OCI-LY1 (cell line): ENCODE data around the gene GALNT18.
A peak's percentile ranks its signal among the peaks of the same experiment; 100 is the strongest.

ENCODE experiments used
- H2AFZ ChIP-seq: fragments of 200-600 bp; sonication (generic), shearing (Covaris generic); 2 replicates; pipeline ENCODE4 v1.6.0; 2014; ENCODE audit warnings: antibody characterized with exemption, mild to moderate bottlenecking, low read length
- H3F3A ChIP-seq: fragments of 200-600 bp; sonication (generic), shearing (Covaris generic); 2 replicates; pipeline ENCODE4 v1.6.0; 2014; ENCODE audit warnings: mild to moderate bottlenecking, antibody characterized with exemption, low read length, moderate library complexity; ENCODE audit not compliant: insufficient read depth
- H3K27ac ChIP-seq: fragments of 200-600 bp; sonication (generic); 2 replicates; pipeline ENCODE4 v1.5.1; 2014; ENCODE audit warnings: low read length, mixed run types, mild to moderate bottlenecking, low read depth; ENCODE audit not compliant: poor library complexity, severe bottlenecking
- H3K27me3 ChIP-seq: fragments of 200-600 bp; sonication (generic); 2 replicates; pipeline ENCODE4 v1.6.0; 2014; ENCODE audit warnings: antibody characterized with exemption, mild to moderate bottlenecking, low read length, moderate library complexity; ENCODE audit not compliant: insufficient read depth
- H3K36me3 ChIP-seq: fragments of 200-600 bp; sonication (generic); 2 replicates; pipeline ENCODE4 v1.6.1; 2014; ENCODE audit warnings: mild to moderate bottlenecking, antibody characterized with exemption, low read length, moderate library complexity, mixed read lengths; ENCODE audit not compliant: insufficient read depth
- H3K4me1 ChIP-seq: fragments of 200-600 bp; sonication (generic); 2 replicates; pipeline ENCODE4 v1.5.1; 2014; ENCODE audit warnings: mild to moderate bottlenecking, low read length, moderate library complexity; ENCODE audit not compliant: insufficient read depth, severe bottlenecking
- H3K4me2 ChIP-seq: fragments of 200-600 bp; sonication (generic), shearing (Covaris generic); 2 replicates; pipeline ENCODE4 v1.6.1; 2014; ENCODE audit warnings: low read length
- H3K4me3 ChIP-seq: fragments of 200-600 bp; sonication (generic); 2 replicates; pipeline ENCODE4 v1.5.1; 2014; ENCODE audit warnings: low read length, low read depth, mild to moderate bottlenecking, mixed read lengths; ENCODE audit not compliant: poor library complexity, severe bottlenecking
- H3K79me2 ChIP-seq: fragments of 200-600 bp; shearing (Covaris generic); 2 replicates; pipeline ENCODE4 v1.6.1; 2016; ENCODE audit warnings: mixed run types, low read length, mixed read lengths; ENCODE audit not compliant: insufficient read depth
- H3K9ac ChIP-seq: fragments of 200-600 bp; sonication (generic), shearing (Covaris generic); 2 replicates; pipeline ENCODE4 v1.6.1; 2014; ENCODE audit warnings: mild to moderate bottlenecking, low read length, mixed read lengths
- H3K9me2 ChIP-seq: fragments of 200-600 bp; sonication (generic), shearing (Covaris generic); 2 replicates; pipeline ENCODE4 v1.6.1; 2014; ENCODE audit warnings: low read depth, mild to moderate bottlenecking, low read length, mixed read lengths
- H3K9me3 ChIP-seq: fragments of 200-600 bp; shearing (Covaris generic); 2 replicates; pipeline ENCODE4 v1.6.1; 2014; ENCODE audit warnings: low read length, mixed read lengths
- H4K20me1 ChIP-seq: fragments of 200-600 bp; sonication (generic), shearing (Covaris generic); 2 replicates; pipeline ENCODE4 v1.6.0; 2016; ENCODE audit warnings: mild to moderate bottlenecking, low read length; ENCODE audit not compliant: insufficient read depth
- CTCF ChIP-seq: fragments of 200-600 bp; sonication (generic), shearing (Covaris generic); IDR thresholded peaks from 2 replicates; pipeline ENCODE4 v1.5.1; 2017; ENCODE audit warnings: mild to moderate bottlenecking, antibody characterized with exemption, low read length, moderate library complexity, mixed read lengths
- EZH2 ChIP-seq: fragments of 200-600 bp; sonication (generic), shearing (Covaris generic); IDR thresholded peaks from 2 replicates; pipeline ENCODE4 v1.8.0; 2017; ENCODE audit warnings: borderline replicate concordance, mixed run types, mild to moderate bottlenecking, antibody characterized with exemption, low read length, moderate library complexity, mixed read lengths

The GALNT18 gene

GRCh38 chr11:11621573-11622339 lies at the start of gene GALNT18:
TSS of gene GALNT18 (minus strand) at chr11:11622005.
- H3K4me3 ChIP-seq, result peak within 1 kb of the TSS; percentile 48
- H3K27ac ChIP-seq, result no peak within 1 kb of the TSS
- no peaks in the 10 kb centered on the region for H3F3A ChIP-seq
- no peaks in the 10 kb centered on the region for H3K79me2 ChIP-seq
- TF ChIP-seq EZH2 (no peak), CTCF (no peak)
- H3K4me2 ChIP-seq, result peak within 1 kb of the TSS; percentile 43; the same call in 1 of the 2 replicates
- no peaks in the 10 kb centered on the region for H3K9me2 ChIP-seq
- H3K4me1 ChIP-seq, result no peaks in the 10 kb centered on the region
- H2AFZ ChIP-seq, result no peak within 1 kb of the TSS
- H3K36me3 ChIP-seq, result no peaks in the 10 kb centered on the region
- H3K27me3 ChIP-seq, result no peaks in the 10 kb centered on the region
- H3K9ac ChIP-seq, result no peak within 1 kb of the TSS; the same call in 1 of the 2 replicates
- H4K20me1 ChIP-seq, result no peaks in the 10 kb centered on the region
- H3K9me3 ChIP-seq, result no peaks in the 10 kb centered on the region

GRCh38 chr11:11670574-11670973 lies 48.8 kb upstream of the GALNT18 start:
- H3K4me1 ChIP-seq, result no peaks in the 10 kb centered on the region
- H3K27me3 ChIP-seq, result no peaks in the 10 kb centered on the region
- H3K79me2 ChIP-seq, result no peaks in the 10 kb centered on the region
- no peaks in the 10 kb centered on the region for H3F3A ChIP-seq
- H3K4me2 ChIP-seq, result no peak overlapping the region
- H2AFZ ChIP-seq, result no peak overlapping the region
- TF ChIP-seq CTCF, result no peak
- no peak for TF ChIP-seq EZH2
- no peak overlapping the region for H3K27ac ChIP-seq
- no peaks in the 10 kb centered on the region for H3K9me2 ChIP-seq
- no peaks in the 10 kb centered on the region for H3K9me3 ChIP-seq
- no peak overlapping the region for H3K4me3 ChIP-seq
- H3K36me3 ChIP-seq, result no peaks in the 10 kb centered on the region
- H4K20me1 ChIP-seq, result no peaks in the 10 kb centered on the region
- no peak overlapping the region for H3K9ac ChIP-seq

GRCh38 chr11:11669233-11669846 lies 47.5 kb upstream of the GALNT18 start:
- H2AFZ ChIP-seq, result no peak overlapping the region
- H4K20me1 ChIP-seq, result no peaks in the 10 kb centered on the region
- no peak overlapping the region for H3K4me2 ChIP-seq
- H3K9me3 ChIP-seq, result no peaks in the 10 kb centered on the region
- H3K9ac ChIP-seq, result no peak overlapping the region
- no peaks in the 10 kb centered on the region for H3K9me2 ChIP-seq
- no peaks in the 10 kb centered on the region for H3K36me3 ChIP-seq
- no peak overlapping the region for H3K27ac ChIP-seq
- no peaks in the 10 kb centered on the region for H3K4me1 ChIP-seq
- H3K79me2 ChIP-seq, result no peaks in the 10 kb centered on the region
- H3K27me3 ChIP-seq, result 0 out of 2 replicates have a peak, but pooled peaks cover 4% of the 10 kb centered on the region
- H3F3A ChIP-seq, result no peaks in the 10 kb centered on the region
- no peak overlapping the region for H3K4me3 ChIP-seq
- TF ChIP-seq EZH2 (no peak), CTCF (no peak)
